MCF 10A (cell line): Measurements from ENCODE around the gene FGFR3. TPM values are rescaled to one million over a fixed set of nuclear protein-coding genes. Genes with fewer than 3 reads are reported as not detected.

Source experiments
- BruUV-seq: library from RNA; stranded (reverse); fragments of 400-500 nt; replicated peaks from 2 replicates; lab custom pipeline; 2021; lab: Mats Ljungman, UMichigan
- CTCF ChIA-PET: fragments of 300-600 bp; sonication (Branson Sonifier 250); formaldehyde crosslinking; extraction: SDS; loops from one replicate; lab custom pipeline; 2021; ENCODE audit warnings: antibody characterized with exemption, inconsistent platforms; lab: Yijun Ruan, JAX
- POLR2A ChIA-PET: fragments of 300-600, 350-650 bp; sonication (Branson Sonifier 250); formaldehyde crosslinking; extraction: SDS; loops from one replicate; lab custom pipeline; 2020; ENCODE audit warnings: antibody characterized with exemption, inconsistent platforms; lab: Yijun Ruan, JAX
- DNase-seq: peaks from one replicate; pipeline ENCODE4 v3.0.0-alpha.2; 2018; ENCODE audit not compliant: unreplicated experiment
- H3K27ac Mint-ChIP-seq: one replicate; pipeline ENCODE4 v1.8.0; 2022; ENCODE audit warnings: mild to moderate bottlenecking, low read depth, mixed read lengths; ENCODE audit not compliant: unreplicated experiment
- H3K27me3 Mint-ChIP-seq: one replicate; pipeline ENCODE4 v1.8.0; 2022; ENCODE audit warnings: mixed read lengths; ENCODE audit not compliant: insufficient read depth, unreplicated experiment
- H3K36me3 Mint-ChIP-seq: one replicate; pipeline ENCODE4 v1.8.0; 2022; ENCODE audit warnings: mild to moderate bottlenecking, moderate library complexity, mixed read lengths; ENCODE audit not compliant: insufficient read depth, unreplicated experiment
- H3K4me1 Mint-ChIP-seq: one replicate; pipeline ENCODE4 v1.8.0; 2022; ENCODE audit warnings: mixed read lengths; ENCODE audit not compliant: insufficient read depth, unreplicated experiment
- H3K4me3 Mint-ChIP-seq: one replicate; pipeline ENCODE4 v1.8.0; 2022; ENCODE audit warnings: mild to moderate bottlenecking, moderate library complexity, mixed read lengths; ENCODE audit not compliant: unreplicated experiment
- H3K9me3 Mint-ChIP-seq: one replicate; pipeline ENCODE4 v1.8.0; 2022; ENCODE audit warnings: mixed read lengths; ENCODE audit not compliant: unreplicated experiment
- CTCF ChIP-seq: fragments of 200-600 bp; IDR thresholded peaks from one replicate; pipeline ENCODE4 v1.8.0; 2022; ENCODE audit warnings: antibody characterized with exemption, mild to moderate bottlenecking; ENCODE audit not compliant: unreplicated experiment
- intact Hi-C: fragments of 100-400 bp; cut with micrococcal nuclease; formaldehyde crosslinking; loops from 2 replicates; pipeline ENCODE4 v1.14.1; 2022
- total RNA-seq: library from RNA; stranded (reverse); gene quantifications from 2 replicates; pipeline ENCODE4 v1.2.3, GENCODE V29; 2022

Gene FGFR3
- total RNA-seq, 1 experiment from 2014 or later = 6.5 TPM

- BruUV-seq = no TSS peak
- peaks cover 13% of the 10 kb centered on the region for H3K4me1 Mint-ChIP-seq
- ChIA-PET POLR2A (no interaction called here), CTCF (interaction anchor here (0.6 to 1.0 kb wide), 3 partner anchors 11 to 50 kb away, joined by 3 read pairs; no protein-coding TSS in a partner anchor)
- no peak overlapping the region for H3K27ac Mint-ChIP-seq
- no peak for DNase-seq
- intact Hi-C loops = no loop called here
- H3K4me3 Mint-ChIP-seq = no peak overlapping the region
- TF ChIP-seq CTCF = no peak
- no peaks in the 10 kb centered on the region for H3K36me3 Mint-ChIP-seq
- H3K27me3 Mint-ChIP-seq = no peaks in the 10 kb centered on the region
- no peaks in the 10 kb centered on the region for H3K9me3 Mint-ChIP-seq
Observed at GRCh38 chr4:1761130-1761689, 31.9 kb upstream of the FGFR3 start.

- Mint-ChIP-seq H3K4me1 (peaks cover 13% of the 10 kb centered on the region), H3K4me3 (no peak overlapping the region), H3K9me3 (no peaks in the 10 kb centered on the region), H3K36me3 (no peaks in the 10 kb centered on the region), H3K27me3 (no peaks in the 10 kb centered on the region), H3K27ac (peak overlapping the region; percentile 49)
- no TSS peak for BruUV-seq
- ChIA-PET POLR2A (interaction anchor here (0.6 kb wide), 1 partner anchor 1185 kb away, joined by 4 read pairs; no protein-coding TSS in a partner anchor), CTCF (no interaction called here)
- intact Hi-C loops = no loop called here
- no peak for TF ChIP-seq CTCF
- no peak for DNase-seq
Observed at GRCh38 chr4:1762264-1763010, 30.7 kb upstream of the FGFR3 start.

GRCh38 chr4:1763070-1763549 lies 30.0 kb upstream of the FGFR3 start:
- no peak for DNase-seq
- ChIA-PET CTCF (no interaction called here), POLR2A (no interaction called here)
- no peaks in the 10 kb centered on the region for H3K9me3 Mint-ChIP-seq
- peaks cover 9% of the 10 kb centered on the region for H3K4me1 Mint-ChIP-seq
- TF ChIP-seq CTCF = no peak
- BruUV-seq = no TSS peak
- no peaks in the 10 kb centered on the region for H3K27me3 Mint-ChIP-seq
- intact Hi-C loops = no loop called here
- H3K27ac Mint-ChIP-seq = no peak overlapping the region
- no peak overlapping the region for H3K4me3 Mint-ChIP-seq
- H3K36me3 Mint-ChIP-seq = no peaks in the 10 kb centered on the region

- no peaks in the 10 kb centered on the region for H3K36me3 Mint-ChIP-seq
- H3K9me3 Mint-ChIP-seq = no peaks in the 10 kb centered on the region
- TF ChIP-seq CTCF = no peak
- peaks cover 7% of the 10 kb centered on the region for H3K4me1 Mint-ChIP-seq
- no peak overlapping the region for H3K27ac Mint-ChIP-seq
- no peaks in the 10 kb centered on the region for H3K27me3 Mint-ChIP-seq
- intact Hi-C loops = no loop called here
- POLR2A ChIA-PET = no interaction called here
- CTCF ChIA-PET = no interaction called here
- no peak for DNase-seq
- H3K4me3 Mint-ChIP-seq = no peak overlapping the region
- BruUV-seq = no TSS peak
Observed at GRCh38 chr4:1763550-1764080, 29.5 kb upstream of the FGFR3 start.
